RCC 7860 (cell line): ENCODE data around the gene GPER1.
A peak's percentile ranks its signal among the peaks of the same experiment; 100 is the strongest.
"Not testable (repeated sequence)": the region's sequence is repeated elsewhere in the genome, so short reads cannot be mapped to it uniquely, and the experiment has no call there.

Source experiments
- DNase-seq: peaks from one replicate; pipeline ENCODE4 v3.0.0-alpha.2; 2015; ENCODE audit warnings: low spot score
- FAIRE-seq: peaks from 2 replicates; lab custom pipeline; 2012; peaks lifted over from hg19 to GRCh38; lab: Jason Lieb, UNC

GPER1 gene

DNA sequence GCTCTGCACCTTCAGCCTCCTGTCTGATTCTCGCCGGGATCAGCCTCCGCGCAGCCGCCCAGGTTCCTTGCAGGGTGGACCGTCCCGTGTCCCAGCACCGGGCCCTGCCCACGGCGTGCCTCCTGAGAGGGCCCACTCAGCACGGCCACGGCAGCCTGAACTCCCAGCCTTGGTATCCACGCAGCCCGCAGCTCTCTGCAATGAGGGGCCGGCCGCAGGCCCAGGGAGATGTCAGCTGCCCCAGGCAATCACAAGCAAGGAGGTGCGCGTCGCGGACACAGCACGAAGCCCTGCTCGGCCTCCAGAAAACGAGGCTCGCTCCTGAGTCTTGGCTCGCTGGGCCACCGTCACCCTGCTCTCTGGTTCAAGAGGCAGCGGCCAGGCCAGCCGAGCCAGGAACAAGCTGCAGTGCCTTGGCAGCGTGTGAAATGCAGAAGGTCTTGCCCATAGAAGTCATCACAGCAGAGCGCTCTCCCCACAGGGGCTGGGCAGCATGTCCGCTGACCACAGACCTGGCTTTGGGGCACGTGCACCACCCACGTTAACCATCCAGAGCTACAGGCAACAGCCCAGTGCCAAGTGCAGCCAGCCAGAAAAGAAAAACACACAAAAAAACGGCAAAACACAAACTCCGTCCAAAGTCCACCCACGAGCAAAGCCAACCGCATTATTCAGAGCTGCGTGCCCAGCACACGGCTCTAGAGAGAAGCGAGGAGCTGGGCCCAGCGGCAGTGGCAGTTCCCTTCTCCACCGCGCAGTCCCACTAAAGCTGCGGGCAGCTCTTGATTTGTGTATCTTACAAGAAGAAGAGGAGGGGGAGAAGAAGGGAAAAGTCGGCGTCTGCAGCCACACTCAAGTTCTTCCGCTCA, 13.9 kb downstream of the GPER1 start:
- DNase-seq = peak; percentile 28
- FAIRE-seq = no peak

DNA sequence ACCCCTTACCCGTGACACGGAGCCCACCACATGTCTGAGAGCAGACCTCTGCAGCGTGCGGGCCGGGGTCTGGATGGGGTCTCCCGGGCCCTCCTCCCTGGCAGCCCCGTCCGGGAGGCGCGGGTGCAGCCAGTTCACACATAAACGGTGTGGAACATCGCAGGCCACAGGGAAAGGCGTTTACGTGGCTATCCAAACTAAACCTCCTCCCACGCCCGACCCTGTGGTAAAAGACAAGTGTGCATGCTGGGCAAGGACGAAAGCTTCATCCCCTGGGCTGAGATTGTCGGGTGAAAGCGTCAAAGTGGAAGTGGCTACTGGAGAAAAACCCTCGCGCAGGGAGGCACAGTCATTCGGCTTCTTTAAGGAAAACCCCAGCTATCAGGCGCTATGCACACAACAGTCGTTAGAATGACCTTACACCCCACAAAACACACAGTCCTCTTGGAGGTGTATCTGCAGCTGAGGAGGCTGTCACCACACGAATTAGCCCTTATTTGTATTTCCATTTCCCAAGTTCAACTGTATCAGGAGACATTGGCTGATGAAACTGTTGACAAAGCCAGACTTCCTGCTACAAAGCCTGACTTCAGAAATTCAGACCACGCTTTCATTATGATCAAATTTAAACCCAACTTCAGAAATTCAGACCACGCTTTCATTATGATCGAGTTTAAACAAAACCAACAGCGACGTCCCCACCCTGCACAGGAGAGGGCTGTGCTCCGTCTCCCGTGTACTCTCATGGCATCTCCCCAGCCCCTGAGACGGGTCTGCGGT, 15.3 kb downstream of the GPER1 start:
- DNase-seq = no peak
- no peak for FAIRE-seq

DNA sequence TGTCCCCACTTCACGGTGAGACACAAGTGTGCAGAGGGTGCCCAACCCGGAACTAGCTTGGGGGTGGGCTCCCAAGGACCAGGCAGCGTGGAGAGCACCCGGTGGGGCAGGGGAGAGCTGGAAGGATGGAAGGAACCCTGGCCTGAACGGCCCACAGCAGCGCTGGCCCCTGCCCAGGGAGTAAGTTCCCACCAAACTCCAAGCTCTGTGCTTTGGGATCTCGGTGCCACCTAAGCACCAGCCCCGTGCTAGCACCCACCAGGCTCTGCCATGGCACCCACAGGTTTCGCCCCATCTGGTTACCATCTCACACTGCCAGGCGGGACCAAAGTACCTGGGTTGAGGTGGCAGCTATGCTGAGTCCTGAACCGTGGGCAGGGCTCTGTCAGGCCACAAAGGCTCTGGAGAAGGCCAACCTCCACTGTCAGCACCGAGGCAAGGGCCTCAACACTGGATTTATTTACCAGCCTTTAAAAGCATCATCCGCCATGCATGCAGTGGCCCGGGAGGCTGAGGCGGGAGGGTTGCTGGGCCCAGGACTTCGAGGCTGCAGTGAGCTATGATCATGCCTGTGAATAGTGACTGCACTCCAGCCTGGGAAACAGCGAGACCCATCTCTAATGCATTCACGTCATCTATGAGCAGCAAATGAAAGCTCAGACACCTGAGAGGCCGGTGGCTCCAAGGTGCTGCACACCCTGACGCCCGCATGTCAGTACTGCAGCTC, 16.0 kb downstream of the GPER1 start:
- FAIRE-seq (no peak), DNase-seq (no peak)

DNA sequence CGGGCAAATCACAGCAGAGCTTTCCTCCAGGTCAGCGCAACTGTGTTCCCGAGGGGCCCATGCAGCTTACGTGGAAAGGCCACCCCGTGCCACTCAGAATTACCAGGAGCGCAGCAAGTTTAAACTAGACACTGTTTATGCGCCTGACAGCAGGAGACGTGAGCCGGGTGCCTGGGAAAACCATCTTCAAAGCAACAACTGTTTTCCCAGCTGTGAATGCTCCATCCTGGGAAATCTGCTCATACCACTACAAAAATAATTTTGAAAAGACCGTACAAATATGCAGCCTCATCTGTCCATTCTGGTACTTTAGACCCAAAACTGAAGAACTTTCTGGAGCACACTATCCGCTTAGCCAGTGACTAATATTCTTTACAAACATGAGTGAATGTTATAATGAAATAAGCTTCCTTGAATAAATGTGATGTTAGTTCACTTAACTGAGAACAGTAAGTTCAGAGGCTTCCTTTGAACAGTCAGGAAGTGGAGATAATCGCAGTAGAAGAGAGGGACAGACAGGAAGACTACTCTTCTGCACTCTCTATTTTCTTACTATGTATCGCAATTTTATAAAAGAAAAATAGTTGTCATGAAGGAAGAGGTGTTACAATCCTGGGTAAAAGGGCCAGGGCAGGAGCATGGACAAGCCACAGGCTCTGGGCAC, 16.7 kb downstream of the GPER1 start:
- DNase-seq = no peak
- no peak for FAIRE-seq

DNA sequence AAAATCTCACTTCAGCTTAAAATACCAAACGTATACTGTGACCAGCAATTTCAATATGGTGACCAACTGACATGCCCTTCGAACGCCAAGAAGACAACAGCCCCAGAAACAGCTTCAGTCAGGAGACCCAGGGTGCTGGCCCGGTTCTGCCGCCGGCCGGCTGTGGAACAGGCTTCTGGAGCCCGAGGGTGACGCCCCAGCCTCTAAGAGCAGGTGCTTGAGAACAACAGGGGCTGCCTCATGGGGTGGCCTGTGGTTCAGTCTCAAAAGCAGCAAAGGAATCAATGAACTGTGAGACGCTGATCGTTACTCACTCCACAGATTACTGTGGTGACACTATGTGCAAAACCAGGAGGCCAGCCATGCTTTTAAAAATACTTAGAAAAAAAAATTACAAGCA, 17.3 kb downstream of the GPER1 start:
- FAIRE-seq (no peak), DNase-seq (no peak)

DNA sequence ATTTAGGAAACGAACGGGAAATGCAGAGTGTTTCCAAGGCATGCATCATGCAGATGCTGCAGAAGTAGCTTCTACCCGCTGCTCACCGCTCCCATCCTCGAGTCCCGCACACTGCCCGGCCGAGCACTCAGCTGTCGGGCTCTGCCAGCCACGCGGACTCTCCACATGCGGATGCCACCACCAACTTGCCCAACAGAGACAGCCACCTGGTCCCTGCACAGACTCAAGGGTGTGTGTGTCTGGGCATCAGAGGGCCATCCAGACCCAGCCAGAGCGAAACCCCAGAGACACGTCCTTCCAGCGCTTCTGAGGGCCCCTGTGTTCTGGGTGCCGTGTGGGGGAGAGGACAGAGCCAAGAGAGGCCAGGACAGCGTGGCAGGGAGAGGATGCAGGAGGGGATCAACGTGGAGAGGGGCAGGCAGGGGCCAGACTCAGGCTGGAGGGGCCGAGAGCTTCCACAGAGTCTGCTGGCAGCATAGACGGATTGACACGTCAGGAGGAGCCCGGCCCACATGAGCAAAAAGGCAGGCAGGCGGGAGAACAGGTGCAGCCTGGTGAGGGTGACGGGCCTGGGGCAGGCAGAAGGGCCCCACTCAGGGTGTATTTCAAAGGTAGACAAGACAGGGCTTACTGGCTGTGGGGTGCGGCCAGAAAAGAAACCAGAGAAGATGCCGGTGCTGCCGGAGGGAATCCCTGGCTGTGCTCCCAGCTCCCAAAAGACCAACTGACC, 18.3 kb downstream of the GPER1 start:
- FAIRE-seq (no peak), DNase-seq (no peak)

DNA sequence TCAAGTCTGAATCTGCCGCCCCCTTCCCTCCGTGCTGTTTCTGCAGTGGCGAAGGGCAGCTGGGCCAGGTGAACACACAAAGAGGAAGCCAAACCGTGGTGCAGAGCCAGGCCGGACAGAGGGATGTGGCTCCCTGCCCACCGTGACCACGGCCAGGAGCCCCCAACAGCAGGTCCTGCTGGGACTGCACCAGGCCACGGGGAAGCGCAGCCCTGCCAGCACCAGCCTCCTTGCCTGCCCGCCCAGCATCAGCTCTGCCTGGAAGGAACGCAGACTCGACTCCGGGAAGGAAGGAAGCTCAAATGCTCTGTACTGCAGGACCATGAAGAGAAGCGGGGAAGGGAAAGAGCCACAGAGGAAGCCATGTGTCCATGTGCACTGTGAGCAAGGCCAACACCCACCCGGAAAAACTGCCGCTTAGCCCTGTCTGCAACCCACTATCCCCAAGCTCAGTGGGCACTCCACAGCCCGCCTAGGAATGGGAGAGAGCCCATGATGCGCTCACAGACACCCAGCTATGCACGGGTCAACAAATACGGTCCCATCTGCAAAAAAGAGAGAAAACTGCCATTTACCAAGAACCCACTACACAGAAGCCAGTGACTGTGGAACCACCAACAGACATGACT, 19.0 kb downstream of the GPER1 start:
- DNase-seq (no peak), FAIRE-seq (no peak)

DNA sequence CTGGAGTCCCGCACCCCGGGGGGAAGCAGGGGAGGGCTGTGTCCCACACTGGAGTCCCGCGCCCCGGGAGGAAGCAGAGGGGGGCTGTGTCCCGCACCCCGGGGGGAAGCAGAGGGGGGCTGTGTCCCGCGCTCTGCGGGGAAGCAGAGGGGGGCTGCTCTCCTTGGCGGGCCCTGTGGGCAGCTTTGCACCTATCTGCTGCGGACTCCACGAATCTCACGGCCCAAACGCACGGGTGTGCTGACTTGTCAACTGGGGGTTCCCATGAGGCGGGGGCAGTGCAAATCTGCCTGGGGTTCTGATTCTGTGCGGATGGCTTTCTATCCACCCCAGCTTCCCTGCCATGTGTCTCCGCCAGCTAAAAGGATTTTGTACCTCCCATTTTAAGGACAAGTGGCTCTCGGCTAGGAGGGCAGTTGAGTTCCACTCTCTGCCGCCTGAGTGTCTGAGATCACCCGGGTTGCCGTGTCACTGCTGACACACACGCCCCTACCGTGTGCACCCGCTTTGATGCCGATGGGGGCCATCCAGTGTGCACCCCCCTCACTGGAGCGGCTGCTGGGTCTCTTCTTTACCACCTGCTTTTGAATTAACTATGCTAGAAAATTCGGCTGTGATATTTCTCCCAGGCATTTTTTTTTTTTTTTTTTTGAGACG, 20.5 kb downstream of the GPER1 start:
- no peak for FAIRE-seq

DNA sequence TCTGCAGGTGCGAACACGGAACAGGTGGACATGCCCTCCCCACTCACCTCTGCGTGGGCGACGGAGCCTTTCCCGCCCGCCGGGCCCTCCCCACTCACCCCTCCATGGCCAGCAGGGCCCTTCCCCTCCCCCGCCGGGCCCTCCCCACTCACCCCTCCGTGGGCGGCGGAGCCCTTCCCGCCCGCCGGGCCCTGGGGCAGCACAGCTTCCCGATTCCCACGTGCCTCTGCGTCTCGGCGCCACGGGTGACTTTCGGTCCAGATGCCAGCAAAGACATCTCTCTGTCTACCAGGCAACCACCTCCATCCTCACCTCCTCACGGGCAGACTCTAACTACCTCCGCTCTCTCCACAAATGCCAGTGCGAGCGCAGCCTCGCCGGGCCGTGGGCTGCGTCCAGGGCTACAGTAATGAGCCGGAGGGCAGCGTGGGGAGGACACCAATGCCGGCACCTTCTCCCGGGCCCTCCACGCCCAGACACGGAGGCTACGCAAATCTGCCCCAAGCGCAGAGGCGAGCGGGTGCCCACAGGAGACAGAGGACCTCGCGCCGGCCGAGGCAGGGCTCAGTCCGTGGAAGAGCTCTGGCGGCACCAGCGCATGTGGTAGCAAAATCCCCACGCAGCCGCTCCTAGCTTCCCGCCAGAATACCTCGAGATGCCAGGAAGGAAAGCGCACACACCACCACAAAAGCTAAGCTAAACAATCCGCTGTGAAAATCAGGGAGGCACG, 21.8 kb downstream of the GPER1 start:
- no peak for FAIRE-seq
- no peak for DNase-seq

More for the DNA sequence above, 20.5 kb downstream of the GPER1 start:
- no peak for DNase-seq

DNA sequence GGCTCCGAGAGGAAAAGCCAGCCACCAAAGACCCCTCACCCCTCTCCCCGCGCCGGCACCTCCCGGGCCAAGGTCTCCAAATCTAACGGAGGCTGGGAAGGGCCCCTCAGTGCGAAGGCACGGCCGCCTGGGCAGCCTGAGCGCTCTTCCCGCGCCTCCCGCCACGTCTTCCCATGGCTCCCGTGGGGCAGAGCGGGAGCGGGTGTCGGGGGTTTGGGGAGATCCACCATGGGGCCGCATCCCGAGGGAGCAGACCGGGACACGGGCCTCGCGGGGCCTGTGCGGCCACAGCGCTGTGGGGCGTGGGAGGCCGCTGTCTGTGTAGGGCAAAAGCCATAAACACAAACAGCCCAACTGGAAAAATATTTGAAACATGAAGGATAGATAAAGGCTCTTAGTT, 22.4 kb downstream of the GPER1 start:
- FAIRE-seq (no peak), DNase-seq (no peak)

DNA sequence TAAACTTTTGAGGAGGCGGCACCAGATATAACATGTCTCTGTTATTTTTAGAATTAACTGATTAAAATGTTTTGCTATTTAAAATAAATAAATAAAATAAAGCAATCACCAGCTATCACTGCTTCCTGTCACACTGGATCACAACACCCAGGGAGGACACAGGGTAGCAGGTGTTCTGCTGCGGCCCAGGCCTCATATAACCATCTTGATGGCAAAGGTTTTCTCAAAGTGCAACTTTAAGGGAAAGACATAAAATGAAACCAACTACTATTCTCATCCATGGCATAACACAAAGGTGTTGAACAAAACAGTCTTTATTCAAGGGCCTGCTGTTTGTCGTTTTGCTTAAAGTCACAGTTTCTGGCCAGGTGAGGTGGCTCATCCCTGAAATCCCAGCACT, 23.2 kb downstream of the GPER1 start:
- FAIRE-seq = no peak
- DNase-seq = no peak

DNA sequence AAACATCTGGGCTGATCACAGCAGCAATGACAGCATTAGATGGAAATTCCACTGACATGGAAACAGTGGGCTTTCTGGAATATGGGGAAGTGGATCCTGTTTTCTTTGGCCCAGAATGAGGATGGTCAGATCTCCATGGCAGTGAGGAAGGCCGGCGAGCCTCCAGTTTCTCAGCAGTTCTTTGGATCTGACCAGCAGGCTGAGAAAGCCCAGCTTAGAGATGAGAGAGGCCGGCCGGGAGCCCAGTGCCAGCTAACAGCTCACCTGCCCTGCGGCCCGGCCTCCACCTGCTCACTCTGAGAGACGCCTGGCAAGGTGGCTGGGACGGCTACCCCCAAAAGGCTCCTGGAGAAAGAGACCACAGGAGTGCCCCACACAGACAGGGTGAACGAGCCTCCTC, 24.2 kb downstream of the GPER1 start:
- DNase-seq (no peak), FAIRE-seq (no peak)

DNA sequence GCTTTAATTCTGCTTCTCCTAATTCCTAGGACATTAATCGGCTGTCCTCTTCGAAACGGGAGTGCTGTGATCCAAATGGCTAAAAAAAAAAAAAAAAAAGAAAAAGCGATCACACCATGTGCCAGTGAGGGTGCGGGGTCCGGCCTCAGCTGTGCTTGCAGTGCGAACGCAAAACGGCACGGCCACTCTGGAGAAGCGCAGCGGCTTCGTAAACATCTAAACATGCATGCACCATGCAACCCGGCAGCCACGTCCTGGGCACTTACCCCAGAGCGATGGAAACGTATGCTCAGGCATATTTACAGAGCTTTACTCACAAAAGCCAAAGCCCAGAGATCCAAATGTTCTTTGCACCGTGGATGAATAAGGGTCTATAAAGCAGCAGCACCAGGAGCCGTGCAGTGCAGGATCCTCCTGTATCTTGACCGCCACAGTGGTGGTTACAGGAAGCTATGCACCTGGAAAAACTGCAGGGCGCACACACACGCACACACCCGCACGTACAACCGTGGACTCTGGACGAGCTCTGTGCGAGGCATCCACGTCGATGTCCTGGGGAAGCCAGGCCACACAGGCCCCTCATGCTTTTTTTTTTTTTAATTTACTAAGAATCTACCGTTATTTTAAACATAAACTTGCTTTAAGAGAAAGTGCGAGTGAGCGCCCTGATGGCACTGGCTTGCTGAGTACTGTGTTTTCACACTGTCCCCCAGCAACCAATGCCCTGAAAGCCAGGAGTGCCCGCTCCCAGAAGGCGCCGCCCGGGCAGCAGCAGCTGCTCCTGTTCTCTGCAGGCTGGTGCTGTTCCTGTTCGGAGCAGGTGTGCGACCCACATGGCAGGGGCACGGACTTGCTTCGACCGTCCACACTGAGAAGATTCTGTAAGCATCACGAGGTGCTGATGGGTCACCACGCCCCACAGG, 25.0 kb downstream of the GPER1 start:
- no peak for DNase-seq
- FAIRE-seq = no peak

DNA sequence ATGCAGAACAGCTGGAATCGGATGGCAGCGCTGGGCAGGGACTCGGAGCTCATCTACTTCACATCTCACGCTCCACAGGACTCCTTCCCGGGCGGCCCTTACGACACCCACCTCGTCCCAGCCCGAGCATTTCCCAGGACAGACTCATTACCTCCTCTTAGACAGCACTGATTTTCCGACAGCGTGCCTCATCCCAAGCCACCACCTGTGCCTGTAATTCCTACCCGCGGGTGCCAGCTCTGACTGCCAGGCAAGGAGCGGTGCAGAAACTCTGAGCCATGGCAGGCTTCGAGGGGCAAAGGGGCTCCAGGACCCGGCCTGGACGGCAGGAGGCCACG, 25.6 kb downstream of the GPER1 start:
- no peak for FAIRE-seq
- no peak for DNase-seq

DNA sequence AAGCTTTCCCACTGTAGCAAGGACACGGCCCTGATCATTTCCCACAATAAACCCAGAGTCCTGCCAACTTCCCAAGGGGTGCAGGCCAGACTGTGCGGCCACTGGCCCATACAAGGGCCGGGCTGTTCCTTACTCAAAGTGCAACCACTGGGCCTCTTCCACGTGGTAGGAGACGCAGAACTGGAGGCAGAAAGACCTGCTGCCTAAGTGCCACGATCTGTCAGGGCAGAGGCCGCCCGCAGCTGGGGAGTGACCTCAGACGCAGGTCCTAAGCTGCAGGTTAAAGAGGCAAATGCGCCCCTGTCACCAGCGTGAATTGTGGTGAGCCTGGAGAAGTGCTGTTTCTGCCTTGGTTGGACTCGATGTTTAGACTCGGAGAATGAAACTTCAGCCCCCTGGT, 26.2 kb downstream of the GPER1 start:
- FAIRE-seq (no peak), DNase-seq (no peak)

DNA sequence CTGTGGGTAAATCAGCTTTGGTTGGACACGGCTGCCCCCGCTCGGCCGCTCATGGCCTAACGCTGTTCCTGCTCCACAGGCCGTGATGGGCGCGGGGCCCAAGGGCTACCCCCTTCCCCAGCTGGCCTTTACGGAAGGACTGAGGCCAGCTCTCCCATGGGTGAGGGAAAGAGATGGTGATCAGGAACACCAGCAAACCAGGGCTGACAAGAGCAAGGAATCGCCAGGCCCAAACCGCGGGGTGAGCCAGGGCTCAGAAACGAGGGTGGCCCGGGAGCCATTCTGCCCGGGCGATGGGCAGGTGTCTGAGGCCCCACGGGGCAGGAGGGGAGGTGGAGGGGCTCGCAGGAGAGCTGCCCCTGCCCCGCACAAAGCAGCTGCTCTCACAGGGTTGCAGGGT, 26.6 kb downstream of the GPER1 start:
- no peak for DNase-seq

DNA sequence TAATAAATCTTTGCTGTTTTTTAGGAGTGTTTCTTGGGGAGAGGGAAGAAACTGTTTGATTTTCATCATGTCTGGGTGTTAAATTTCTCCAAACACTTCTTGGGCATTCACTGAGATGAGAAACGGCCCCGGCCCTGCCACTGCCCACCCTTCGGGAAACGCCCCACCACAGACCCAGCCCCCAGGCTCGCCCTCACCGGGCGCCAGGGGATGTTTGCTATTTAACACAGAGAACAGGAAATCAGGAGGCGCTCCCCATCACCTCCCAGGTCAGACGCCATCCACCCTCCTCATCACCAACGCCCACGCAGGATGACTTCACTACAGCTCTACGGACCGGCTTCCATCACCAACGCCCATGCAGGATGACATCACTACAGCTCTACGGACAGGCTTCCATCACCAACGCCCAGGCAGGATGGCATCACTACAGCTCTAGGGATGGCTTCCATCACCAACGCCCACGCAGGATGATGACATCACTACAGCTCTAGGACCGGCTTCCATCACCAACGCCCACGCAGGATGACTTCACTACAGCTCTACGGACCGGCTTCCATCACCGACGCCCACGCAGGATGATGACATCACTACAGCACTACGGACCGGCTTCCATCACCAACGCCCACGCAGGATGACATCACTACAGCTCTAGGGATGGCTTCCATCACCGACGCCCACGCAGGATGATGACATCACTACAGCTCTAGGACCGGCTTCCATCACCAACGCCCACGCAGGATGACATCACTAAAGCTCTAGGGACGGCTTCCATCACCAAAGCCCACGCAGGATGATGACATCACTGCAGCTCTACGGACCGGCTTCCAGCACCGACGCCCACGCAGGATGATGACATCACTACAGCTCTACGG, 27.5 kb downstream of the GPER1 start:
- DNase-seq, FAIRE-seq: not testable (repeated sequence)

More for the DNA sequence above, 26.6 kb downstream of the GPER1 start:
- FAIRE-seq = no peak
